Stimulated activated CD8-positive, alpha-beta memory T cell treated with anti-CD3 and anti-CD28 coated beads, Interleukin-15, amount 100 ng/mL, for 4 hours (primary cell): ENCODE measurements around the gene BRD7.

Source experiments
- DNase-seq, 2 donors: peaks; one replicate each; pipeline ENCODE4 v3.0.0-alpha.2; 2020; ENCODE audit warnings: low read depth in 2 of 2

BRD7 gene

GRCh38 chr16:50389900-50390299 is 21.1 kb upstream of the BRD7 start:
- DNase-seq, result no peak

DNA sequence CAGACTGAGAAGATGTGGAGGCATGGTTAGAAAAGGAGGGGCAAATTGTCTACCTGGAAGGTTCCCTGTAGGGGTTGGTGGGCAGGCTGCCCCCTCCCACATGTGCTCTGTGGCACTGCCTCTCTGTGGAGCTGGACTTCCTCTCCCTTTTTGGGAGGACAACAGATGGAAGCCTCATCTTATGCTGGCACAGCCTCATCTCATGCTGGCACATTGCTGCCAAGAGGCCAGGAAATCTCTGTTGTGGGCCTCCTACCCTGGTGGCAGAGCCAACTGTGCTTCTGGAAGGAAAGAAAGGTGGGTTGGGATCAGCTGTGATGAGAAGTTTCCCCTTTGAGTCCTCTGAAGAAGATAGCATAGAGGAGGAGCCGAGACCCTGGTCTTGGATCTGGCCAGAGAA is 19.7 kb upstream of the BRD7 start:
- no peak for DNase-seq

- DNase-seq, result no peak
Observed at GRCh38 chr16:50386774-50387173, 18.0 kb upstream of the BRD7 start.

DNA sequence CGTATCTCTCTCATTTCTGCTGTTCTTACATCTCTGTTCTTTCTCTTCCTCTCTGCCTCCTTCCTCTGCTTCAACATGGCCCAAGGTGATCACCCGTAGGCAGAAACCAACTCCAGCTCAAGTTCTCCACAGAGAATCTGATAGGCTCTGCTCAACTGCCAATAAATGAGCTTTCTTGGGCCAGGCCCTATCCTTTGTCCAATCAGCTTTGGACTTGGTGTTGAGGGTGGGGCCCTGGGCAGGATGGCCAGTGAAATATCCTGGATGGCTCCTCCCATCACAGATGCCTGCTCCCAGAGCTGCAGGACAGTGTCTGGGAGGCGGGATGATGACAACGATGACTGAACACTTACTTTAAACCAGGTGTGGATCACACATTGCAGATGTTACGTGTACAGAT is 17.4 kb upstream of the BRD7 start:
- no peak for DNase-seq

DNA sequence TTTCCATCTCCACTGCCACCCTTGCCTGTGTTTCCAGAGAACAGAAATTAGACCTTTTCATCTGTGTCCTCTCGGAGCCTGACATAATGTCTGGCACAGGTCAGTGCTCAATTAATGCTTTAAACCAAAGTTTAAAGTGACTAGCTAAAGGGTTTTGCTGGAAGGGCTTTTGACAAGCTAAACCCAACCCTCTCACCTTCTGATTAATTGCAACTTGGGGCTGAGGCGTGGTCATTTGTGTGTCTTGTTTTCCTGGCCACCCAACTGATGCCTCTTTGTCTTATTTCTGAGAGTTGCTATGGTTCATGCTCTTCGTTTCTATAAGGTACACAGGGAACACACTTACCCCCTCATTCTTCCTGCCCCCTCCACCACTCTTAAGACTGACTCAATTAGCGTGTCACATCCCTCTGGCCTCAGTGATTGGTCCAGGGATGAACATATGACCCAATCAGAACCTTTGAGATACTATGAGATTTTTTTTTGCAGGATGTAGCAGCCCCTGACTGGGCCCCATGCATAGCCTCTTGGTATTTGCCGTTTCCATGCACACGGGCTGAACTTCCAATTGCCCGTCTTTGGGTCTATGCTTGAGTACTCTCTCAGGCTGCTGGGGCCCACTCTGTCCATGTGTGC is 15.8 kb upstream of the BRD7 start:
- no peak for DNase-seq

GRCh38 chr16:50381679-50382440 is 13.1 kb upstream of the BRD7 start:
- DNase-seq, result no peak

DNA sequence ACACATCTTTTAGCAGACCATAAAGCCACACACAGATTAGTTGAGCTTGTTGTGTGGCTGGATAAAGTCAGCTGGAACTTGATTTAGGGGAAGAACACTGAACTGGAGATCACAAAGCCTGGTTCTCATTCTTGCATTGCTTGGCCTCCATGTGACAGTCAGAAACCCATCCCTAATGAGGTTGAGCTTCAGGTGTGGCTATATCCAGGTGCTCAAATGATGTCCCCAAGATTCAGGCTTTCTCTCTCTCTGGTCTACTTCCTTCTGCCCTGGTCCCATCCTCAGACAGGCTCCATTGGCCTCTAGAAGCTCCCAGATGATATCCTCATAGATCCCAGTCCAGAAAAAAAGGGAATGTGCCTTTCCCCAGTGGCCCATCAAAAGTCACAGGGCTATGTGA is 9.6 kb upstream of the BRD7 start:
- DNase-seq, result no peak

- no peak for DNase-seq
Observed at GRCh38 chr16:50377001-50377400, 8.2 kb upstream of the BRD7 start.

GRCh38 chr16:50373780-50374179 is 5.0 kb upstream of the BRD7 start:
- no peak for DNase-seq

- DNase-seq, result no peak
Observed at GRCh38 chr16:50373345-50373701, 4.5 kb upstream of the BRD7 start.

DNA sequence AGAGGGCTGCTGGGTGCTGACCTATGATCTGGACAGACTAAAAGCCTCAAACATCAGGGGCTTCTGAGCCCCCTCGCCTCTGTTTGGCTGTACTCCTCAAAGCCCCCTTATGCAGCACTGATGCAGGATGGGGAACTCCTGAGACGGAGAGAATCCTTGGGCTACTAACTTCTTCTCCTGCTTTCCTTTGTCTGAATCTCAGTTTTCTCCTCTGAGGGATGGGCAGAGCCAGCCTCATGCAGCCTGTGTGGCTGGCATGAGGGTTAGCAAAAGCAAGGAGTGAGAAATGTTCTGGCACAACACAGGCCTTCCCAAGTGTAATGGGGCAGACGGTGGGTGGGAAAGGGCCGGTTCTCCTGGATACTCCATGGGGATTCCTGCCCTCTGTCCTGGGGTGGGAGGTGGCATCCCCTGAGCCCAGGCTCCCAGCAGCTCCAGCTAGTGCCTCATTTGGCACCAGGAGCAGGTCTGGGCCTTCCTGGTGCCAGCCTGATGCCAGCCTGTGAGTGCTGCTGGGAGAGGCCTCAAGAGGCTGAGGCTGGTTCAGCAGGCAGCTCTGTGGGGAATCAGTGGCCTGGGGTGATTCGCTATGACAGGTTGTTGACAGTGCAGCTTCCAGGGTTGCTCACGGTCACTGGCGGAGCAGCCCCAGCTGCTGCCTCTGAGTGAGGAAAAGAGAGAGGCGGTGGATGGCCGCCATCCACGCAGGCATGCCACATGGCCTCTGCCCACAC is 4.0 kb upstream of the BRD7 start:
- no peak for DNase-seq

DNA sequence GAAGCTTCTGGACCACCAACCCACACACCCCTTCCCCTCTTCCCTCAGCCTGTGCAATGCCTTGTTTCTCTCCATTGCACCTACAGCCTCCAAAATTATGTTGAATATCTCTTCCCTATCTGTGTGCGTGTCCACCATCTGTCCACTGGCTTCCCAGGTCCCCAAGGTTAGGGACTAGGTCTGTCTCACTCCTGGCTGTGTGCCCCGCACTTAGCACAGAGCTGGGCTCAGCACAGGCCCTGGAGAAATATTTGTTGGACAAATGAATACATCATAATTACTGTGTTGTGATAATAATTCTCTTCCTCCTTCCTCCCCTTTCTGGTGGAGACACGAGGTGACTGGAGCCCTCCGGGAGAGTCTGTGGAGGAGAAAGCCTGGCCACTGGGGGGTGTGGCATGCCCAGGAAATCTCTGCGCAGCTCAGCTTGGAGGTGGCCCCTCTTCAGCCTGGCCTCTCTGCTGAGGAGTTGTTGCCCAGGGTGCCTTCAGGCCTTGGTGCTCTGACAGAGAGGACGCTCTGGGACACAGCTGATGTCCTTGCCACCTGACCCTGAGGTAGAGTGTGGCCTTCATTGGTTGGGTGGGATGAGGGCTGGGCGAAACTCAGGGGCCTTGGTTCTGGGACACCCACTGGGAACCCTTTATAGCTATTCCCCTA is 3.3 kb upstream of the BRD7 start:
- no peak for DNase-seq

GRCh38 chr16:50371036-50371716 is 2.4 kb upstream of the BRD7 start:
- no peak for DNase-seq

- DNase-seq, result no peak
Observed at GRCh38 chr16:50369133-50369804, 481 bp upstream of the BRD7 start.

GRCh38 chr16:50367777-50368409 is 895 bp downstream of the BRD7 start:
- no peak for DNase-seq

DNA sequence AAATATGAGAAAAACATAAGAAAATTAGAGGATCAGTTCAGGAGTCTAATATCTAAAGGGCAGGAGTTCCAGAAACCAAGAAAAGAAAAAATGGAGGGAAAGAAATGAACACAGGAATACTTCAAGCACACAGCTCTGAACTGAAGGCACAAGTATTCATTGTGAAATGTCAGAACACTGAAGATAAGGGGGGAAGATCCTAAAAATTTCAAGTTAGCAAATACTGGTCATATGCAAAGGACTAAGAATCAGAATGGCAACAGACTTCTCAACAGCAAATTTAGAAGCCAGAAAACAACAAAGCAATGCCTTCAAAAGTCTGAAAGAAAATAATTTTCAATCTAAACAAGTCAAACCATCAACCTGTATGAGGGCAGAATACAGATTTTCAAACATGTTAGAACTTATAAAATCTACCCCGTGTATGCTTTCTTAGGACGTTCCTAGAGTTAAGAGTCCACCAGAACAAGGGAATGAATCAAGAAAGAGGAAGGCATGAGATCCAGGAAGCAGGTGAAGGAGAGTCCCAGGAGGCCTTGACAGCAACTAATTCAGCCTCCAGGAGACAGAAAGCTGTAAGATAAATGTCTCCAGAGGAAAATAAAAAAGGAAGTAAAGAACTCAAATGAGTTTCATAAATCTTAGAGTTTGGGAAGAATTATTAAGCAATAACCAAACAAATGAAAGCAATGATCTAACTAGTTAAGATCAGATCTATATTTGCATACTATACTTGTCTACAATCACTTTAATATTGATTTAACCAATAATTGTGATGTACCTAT is 2.8 kb downstream of the BRD7 start:
- DNase-seq, result no peak

DNA sequence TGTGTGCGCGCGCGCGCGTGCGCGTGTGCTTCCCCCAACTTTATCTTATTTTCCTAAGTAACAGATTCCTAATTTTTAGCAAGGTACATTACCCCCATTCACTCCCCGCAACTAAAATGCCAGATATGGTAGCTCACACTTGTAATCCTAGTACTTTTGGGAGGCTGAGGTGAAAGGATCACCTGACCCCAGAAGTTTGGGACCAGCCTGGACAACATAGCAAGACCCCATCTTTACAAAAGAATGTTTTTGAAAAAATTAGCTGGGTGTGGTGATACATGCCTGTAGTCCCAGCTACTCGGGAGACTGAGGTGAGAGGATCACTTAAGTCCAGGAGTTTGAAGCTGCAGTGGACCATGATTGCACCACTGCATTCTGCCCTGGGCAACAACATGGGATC is 5.1 kb downstream of the BRD7 start:
- no peak for DNase-seq

DNA sequence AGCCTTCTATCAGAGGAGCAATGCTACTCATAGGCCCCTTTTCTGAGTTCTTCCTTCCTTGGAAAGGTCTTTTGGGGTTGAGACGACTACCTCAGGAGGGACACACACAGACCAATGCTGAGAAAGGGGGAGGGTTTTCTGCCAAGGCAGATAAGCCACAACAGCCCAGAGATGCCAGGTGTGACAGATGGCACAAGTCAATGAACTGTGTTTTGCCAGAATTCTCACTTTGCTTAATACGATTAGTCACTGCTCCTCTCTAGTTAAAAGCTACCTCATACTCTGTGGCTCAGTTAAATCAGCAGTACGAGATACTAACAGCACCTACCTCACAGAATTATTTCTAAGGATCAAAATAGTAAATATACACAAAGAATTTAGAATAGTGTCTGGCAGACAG is 8.0 kb downstream of the BRD7 start:
- no peak for DNase-seq

DNA sequence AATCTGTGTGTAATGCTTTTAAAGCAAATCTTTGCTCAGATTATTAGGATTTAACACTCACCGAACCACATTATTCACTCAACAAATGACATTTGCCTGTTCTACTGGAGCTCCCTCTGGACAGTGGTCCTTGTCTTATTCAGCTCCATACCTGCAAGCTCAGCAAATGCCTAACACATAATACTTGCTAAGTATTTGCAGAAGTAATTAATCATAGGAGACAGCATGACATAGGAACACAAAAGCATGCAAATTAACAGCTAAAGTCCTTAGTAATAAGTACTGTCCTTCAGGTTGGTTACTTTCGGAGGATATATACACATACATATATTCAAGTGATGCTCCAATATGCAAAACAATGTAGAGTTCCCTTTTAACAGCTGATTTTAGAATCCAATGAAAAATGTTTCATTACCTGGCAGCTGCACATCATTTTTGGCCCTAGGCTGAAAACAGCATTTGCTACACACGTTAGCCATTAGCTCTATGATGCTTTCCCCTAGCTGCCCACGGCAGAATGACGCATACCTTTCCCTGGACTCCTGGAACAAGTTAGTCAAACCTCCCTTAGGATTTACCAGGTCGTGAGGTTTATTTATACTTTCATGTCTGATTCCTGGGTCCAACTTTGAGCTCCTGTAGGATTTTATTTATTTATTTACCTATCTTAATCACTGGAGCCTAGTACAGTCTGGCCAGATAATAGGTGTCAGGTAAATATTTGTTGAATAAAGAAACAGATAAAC is 8.6 kb downstream of the BRD7 start:
- DNase-seq, result no peak
